PFSK-1 (cell line): ENCODE measurements around the gene CTCF.

Source experiments
- POLR2AphosphoS5 ChIP-seq: IDR thresholded peaks from 2 replicates; pipeline ENCODE4 v1.6.1; 2012; ENCODE audit warnings: low read depth, mild to moderate bottlenecking, control low read depth, low read length, moderate library complexity
- TAF1 ChIP-seq: IDR thresholded peaks from 2 replicates; pipeline ENCODE4 v1.6.1; 2012; ENCODE audit warnings: low read length, control low read depth, borderline replicate concordance; ENCODE audit not compliant: insufficient read depth
- TF ChIP-seq, protein P1 (sequence below), 2 experiments: IDR thresholded peaks; 2 replicates each; pipeline versions ENCODE4 v1.6.1 to v1.8.0; 2011 to 2012; ENCODE audit warnings: low read depth in 2 of 2, low read length in 2 of 2, control low read depth in 1 of 2, inconsistent platforms in 1 of 2, mild to moderate bottlenecking in 1 of 2, moderate library complexity in 1 of 2; ENCODE audit not compliant: insufficient read depth in 1 of 2

DNA sequence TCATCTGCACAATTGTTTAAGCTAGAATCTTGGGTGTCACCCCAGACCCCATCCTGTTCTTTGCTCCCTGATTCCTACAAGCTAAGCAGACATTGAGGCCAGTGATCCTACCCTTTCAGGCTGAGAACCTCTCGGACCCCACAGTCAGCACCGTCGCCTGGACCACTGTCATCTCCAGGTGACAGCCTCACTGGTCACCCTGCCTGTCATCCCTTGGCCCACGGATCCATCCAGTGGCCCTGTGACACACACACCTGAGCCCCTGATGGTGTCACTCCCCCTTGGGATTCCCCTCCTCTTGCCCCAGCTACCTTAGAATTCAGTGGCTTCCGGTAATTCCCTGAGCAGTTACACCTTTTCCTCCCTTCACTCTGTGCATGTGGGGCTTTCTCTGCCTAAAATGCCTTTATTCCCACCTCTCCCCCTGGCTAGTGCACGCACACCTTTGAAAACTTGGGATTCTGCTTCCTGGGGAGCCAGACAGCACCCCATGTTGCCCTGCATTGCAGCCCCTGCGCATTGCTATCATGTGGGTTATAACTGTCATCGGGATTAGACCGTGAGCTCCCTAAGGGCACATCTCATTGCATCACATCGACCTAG lies 107.3 kb downstream of the CTCF start:
- no peak for TF ChIP-seq TAF1
- no peak for TF ChIP-seq POLR2AphosphoS5
- TF ChIP-seq, protein P1, sequence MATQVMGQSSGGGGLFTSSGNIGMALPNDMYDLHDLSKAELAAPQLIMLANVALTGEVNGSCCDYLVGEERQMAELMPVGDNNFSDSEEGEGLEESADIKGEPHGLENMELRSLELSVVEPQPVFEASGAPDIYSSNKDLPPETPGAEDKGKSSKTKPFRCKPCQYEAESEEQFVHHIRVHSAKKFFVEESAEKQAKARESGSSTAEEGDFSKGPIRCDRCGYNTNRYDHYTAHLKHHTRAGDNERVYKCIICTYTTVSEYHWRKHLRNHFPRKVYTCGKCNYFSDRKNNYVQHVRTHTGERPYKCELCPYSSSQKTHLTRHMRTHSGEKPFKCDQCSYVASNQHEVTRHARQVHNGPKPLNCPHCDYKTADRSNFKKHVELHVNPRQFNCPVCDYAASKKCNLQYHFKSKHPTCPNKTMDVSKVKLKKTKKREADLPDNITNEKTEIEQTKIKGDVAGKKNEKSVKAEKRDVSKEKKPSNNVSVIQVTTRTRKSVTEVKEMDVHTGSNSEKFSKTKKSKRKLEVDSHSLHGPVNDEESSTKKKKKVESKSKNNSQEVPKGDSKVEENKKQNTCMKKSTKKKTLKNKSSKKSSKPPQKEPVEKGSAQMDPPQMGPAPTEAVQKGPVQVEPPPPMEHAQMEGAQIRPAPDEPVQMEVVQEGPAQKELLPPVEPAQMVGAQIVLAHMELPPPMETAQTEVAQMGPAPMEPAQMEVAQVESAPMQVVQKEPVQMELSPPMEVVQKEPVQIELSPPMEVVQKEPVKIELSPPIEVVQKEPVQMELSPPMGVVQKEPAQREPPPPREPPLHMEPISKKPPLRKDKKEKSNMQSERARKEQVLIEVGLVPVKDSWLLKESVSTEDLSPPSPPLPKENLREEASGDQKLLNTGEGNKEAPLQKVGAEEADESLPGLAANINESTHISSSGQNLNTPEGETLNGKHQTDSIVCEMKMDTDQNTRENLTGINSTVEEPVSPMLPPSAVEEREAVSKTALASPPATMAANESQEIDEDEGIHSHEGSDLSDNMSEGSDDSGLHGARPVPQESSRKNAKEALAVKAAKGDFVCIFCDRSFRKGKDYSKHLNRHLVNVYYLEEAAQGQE (IDR thresholded peaks at IDR 0.05; ENCODE audit: insufficient read depth in 1 of 2, low read depth in 2 of 2, low read length in 2 of 2), result no peak
